CD4-positive, alpha-beta memory T cell (primary cell): Measurements from ENCODE around the gene SPATS2L. TPM values are rescaled to one million over a fixed set of nuclear protein-coding genes. Genes with fewer than 3 reads are reported as not detected.

Experiments used
- CTCF ChIA-PET: fragments of 350-600 bp; sonication (Branson Sonifier 250); formaldehyde crosslinking; loops from one replicate; lab custom pipeline; 2021; ENCODE audit warnings: inconsistent platforms; ENCODE audit not compliant: partially characterized antibody; lab: Charles Lee
- POLR2A ChIA-PET: fragments of 350-600 bp; sonication (Branson Sonifier 250); formaldehyde crosslinking; loops from one replicate; lab custom pipeline; 2021; ENCODE audit not compliant: partially characterized antibody; lab: Charles Lee
- DNase-seq, 5 donors: peaks; one replicate each; pipeline versions ENCODE4 v3.0.0 to v3.0.0-alpha.2; 2020 to 2022; ENCODE audit warnings: mixed read lengths in 1 of 5
- H3K27ac ChIP-seq: one replicate; pipeline ENCODE4 v1.7.0; 2013; ENCODE audit warnings: low read depth, low read length
- H3K27me3 ChIP-seq: 2 replicates; pipeline ENCODE4 v1.7.0; 2013; ENCODE audit warnings: mild to moderate bottlenecking, low read length, moderate library complexity; ENCODE audit not compliant: insufficient read depth
- H3K36me3 ChIP-seq: 2 replicates; pipeline ENCODE4 v1.7.0; 2013; ENCODE audit warnings: mild to moderate bottlenecking, low read length, moderate library complexity; ENCODE audit not compliant: insufficient read depth
- H3K4me1 ChIP-seq: 2 replicates; pipeline ENCODE4 v1.7.0; 2013; ENCODE audit warnings: mild to moderate bottlenecking, low read length, moderate library complexity; ENCODE audit not compliant: insufficient read depth
- H3K4me3 ChIP-seq, 2 donors: one replicate each; pipeline ENCODE4 v1.7.0; 2013; ENCODE audit warnings: low read length in 2 of 2, mild to moderate bottlenecking in 1 of 2
- H3K9me3 ChIP-seq, 2 donors: one replicate each; pipeline ENCODE4 v1.7.0; 2013; ENCODE audit warnings: low read length in 2 of 2, control low read depth in 1 of 2; ENCODE audit not compliant: control insufficient read depth in 1 of 2
- H3K27ac Mint-ChIP-seq, 7 donors: one replicate each; pipeline ENCODE4 v1.8.0; 2020 to 2021; ENCODE audit warnings: mixed read lengths in 7 of 7, mild to moderate bottlenecking in 6 of 7, inconsistent platforms in 3 of 7, moderate library complexity in 3 of 7
- H3K27me3 Mint-ChIP-seq, 2 donors: one replicate each; pipeline ENCODE4 v1.8.0; 2020 to 2021; ENCODE audit warnings: mixed read lengths in 2 of 2
- H3K36me3 Mint-ChIP-seq, 2 donors: one replicate each; pipeline ENCODE4 v1.8.0; 2020 to 2021; ENCODE audit warnings: mixed read lengths in 2 of 2, inconsistent platforms in 1 of 2, mild to moderate bottlenecking in 1 of 2
- H3K4me1 Mint-ChIP-seq, 4 donors: one replicate each; pipeline ENCODE4 v1.8.0; 2020 to 2021; ENCODE audit warnings: mixed read lengths in 4 of 4, mild to moderate bottlenecking in 1 of 4
- H3K4me3 Mint-ChIP-seq, 8 donors: one replicate each; pipeline ENCODE4 v1.8.0; 2020 to 2021; ENCODE audit warnings: mixed read lengths in 8 of 8, mild to moderate bottlenecking in 7 of 8, moderate library complexity in 6 of 8, inconsistent platforms in 3 of 8
- H3K9me3 Mint-ChIP-seq, 8 donors: one replicate each; pipeline ENCODE4 v1.8.0; 2020 to 2021; ENCODE audit warnings: mixed read lengths in 8 of 8, mild to moderate bottlenecking in 5 of 8, inconsistent platforms in 3 of 8, moderate library complexity in 1 of 8
- intact Hi-C: fragments of 100-400 bp; cut with micrococcal nuclease; formaldehyde crosslinking; loops from one replicate; pipeline ENCODE4 v1.15.1; 2023
- polyA plus RNA-seq, 2 donors: library from polyadenylated mRNA; unstranded; fragments of 300-500 nt; fragmentation: Illumina TruSeq; gene quantifications; one replicate each; pipeline ENCODE4 v1.2.3, GENCODE V29; 2021
- total RNA-seq, 2 experiments: library from RNA; stranded (reverse); gene quantifications; one replicate each; pipeline ENCODE4 v1.2.3, GENCODE V29; 2021

The SPATS2L gene
- total and polyA plus RNA-seq, 4 experiments from 2014 or later, result 5.2 to 6.6 (median 6.0) TPM

GRCh38 chr2:200438846-200439245 is 132.4 kb downstream of the SPATS2L start:
- Histone ChIP-seq H3K27ac (no peak overlapping the region), H3K27me3 (no peaks in the 10 kb centered on the region), H3K4me1 (no peaks in the 10 kb centered on the region), H3K9me3 (no peaks in the 10 kb centered on the region), H3K36me3 (no peaks in the 10 kb centered on the region), H3K4me3 (no peak overlapping the region)
- ChIA-PET POLR2A (no interaction called here), CTCF (no interaction called here)
- Mint-ChIP-seq H3K4me3 (no peak overlapping the region), H3K36me3 (peaks cover 0 to 18% of the 10 kb centered on the region in 2 donors), H3K9me3 (no peaks in the 10 kb centered on the region), H3K4me1 (no peaks in the 10 kb centered on the region), H3K27me3 (no peaks in the 10 kb centered on the region), H3K27ac (no peak overlapping the region)
- DNase-seq, result no peak
- intact Hi-C loops, result no loop called here

GRCh38 chr2:200439981-200440380 is 133.5 kb downstream of the SPATS2L start:
- H3K9me3 Mint-ChIP-seq, result no peaks in the 10 kb centered on the region
- Histone ChIP-seq H3K27me3 (no peaks in the 10 kb centered on the region), H3K4me1 (no peaks in the 10 kb centered on the region), H3K4me3 (no peak overlapping the region), H3K9me3 (no peaks in the 10 kb centered on the region), H3K27ac (no peak overlapping the region), H3K36me3 (no peaks in the 10 kb centered on the region)
- DNase-seq, result no peak
- CTCF ChIA-PET, result no interaction called here
- no peak overlapping the region for H3K4me3 Mint-ChIP-seq
- H3K36me3 Mint-ChIP-seq, result peaks cover 0 to 18% of the 10 kb centered on the region in 2 donors
- POLR2A ChIA-PET, result no interaction called here
- intact Hi-C loops, result no loop called here
- no peak overlapping the region for H3K27ac Mint-ChIP-seq
- H3K27me3 Mint-ChIP-seq, result no peaks in the 10 kb centered on the region
- peaks cover 0 to 6% (median 2%) of the 10 kb centered on the region in 4 donors for H3K4me1 Mint-ChIP-seq

GRCh38 chr2:200442471-200442870 is 136.0 kb downstream of the SPATS2L start:
- no peaks in the 10 kb centered on the region for H3K36me3 ChIP-seq
- Mint-ChIP-seq H3K27ac (no peak overlapping the region), H3K27me3 (no peaks in the 10 kb centered on the region), H3K9me3 (no peaks in the 10 kb centered on the region), H3K36me3 (peaks cover 0 to 10% of the 10 kb centered on the region in 2 donors), H3K4me1 (peaks cover 0 to 9% (median 3%) of the 10 kb centered on the region in 4 donors), H3K4me3 (no peak overlapping the region)
- H3K4me1 ChIP-seq, result no peaks in the 10 kb centered on the region
- DNase-seq, result no peak
- H3K27me3 ChIP-seq, result no peaks in the 10 kb centered on the region
- no peaks in the 10 kb centered on the region for H3K9me3 ChIP-seq
- intact Hi-C loops, result no loop called here
- H3K4me3 ChIP-seq, result no peak overlapping the region
- H3K27ac ChIP-seq, result no peak overlapping the region
- CTCF ChIA-PET, result interaction anchor here (1.4 to 2.2 kb wide), 2 partner anchors 34 to 38 kb away, joined by 3 to 9 read pairs; no protein-coding TSS in a partner anchor
- POLR2A ChIA-PET, result no interaction called here

- ChIA-PET POLR2A (no interaction called here), CTCF (interaction anchor here (0.8 to 2.7 kb wide), 4 partner anchors 24 to 37 kb away, joined by 3 to 19 read pairs (median 6); no protein-coding TSS in a partner anchor)
- H3K36me3 ChIP-seq, result no peaks in the 10 kb centered on the region
- H3K4me3 ChIP-seq, result no peak overlapping the region
- H3K9me3 Mint-ChIP-seq, result no peaks in the 10 kb centered on the region
- no peak overlapping the region for H3K27ac ChIP-seq
- no peaks in the 10 kb centered on the region for H3K27me3 ChIP-seq
- no peak for DNase-seq
- H3K27ac Mint-ChIP-seq, result no peak overlapping the region
- H3K36me3 Mint-ChIP-seq, result peaks cover 0 to 10% of the 10 kb centered on the region in 2 donors
- intact Hi-C loops, result no loop called here
- H3K4me1 Mint-ChIP-seq, result peaks cover 0 to 9% (median 3%) of the 10 kb centered on the region in 4 donors
- H3K4me3 Mint-ChIP-seq, result no peak overlapping the region
- H3K9me3 ChIP-seq, result no peaks in the 10 kb centered on the region
- no peaks in the 10 kb centered on the region for H3K27me3 Mint-ChIP-seq
- H3K4me1 ChIP-seq, result no peaks in the 10 kb centered on the region
Measured at GRCh38 chr2:200443376-200443775, 136.9 kb downstream of the SPATS2L start.

GRCh38 chr2:200443916-200444315 is 137.4 kb downstream of the SPATS2L start:
- Mint-ChIP-seq H3K9me3 (no peaks in the 10 kb centered on the region), H3K27me3 (no peaks in the 10 kb centered on the region), H3K27ac (no peak overlapping the region), H3K4me1 (peaks cover 0 to 9% (median 4%) of the 10 kb centered on the region in 4 donors), H3K36me3 (peaks cover 0 to 7% of the 10 kb centered on the region in 2 donors), H3K4me3 (no peak overlapping the region)
- H3K27me3 ChIP-seq, result no peaks in the 10 kb centered on the region
- POLR2A ChIA-PET, result no interaction called here
- CTCF ChIA-PET, result interaction anchor here (0.8 to 2.7 kb wide), 4 partner anchors 23 to 37 kb away, joined by 3 to 19 read pairs (median 6); no protein-coding TSS in a partner anchor
- no peaks in the 10 kb centered on the region for H3K36me3 ChIP-seq
- no peak overlapping the region for H3K4me3 ChIP-seq
- no peak for DNase-seq
- intact Hi-C loops, result no loop called here
- H3K27ac ChIP-seq, result no peak overlapping the region
- H3K9me3 ChIP-seq, result no peaks in the 10 kb centered on the region
- no peaks in the 10 kb centered on the region for H3K4me1 ChIP-seq

- Histone ChIP-seq H3K4me3 (no peak overlapping the region), H3K4me1 (no peaks in the 10 kb centered on the region), H3K36me3 (no peaks in the 10 kb centered on the region), H3K27ac (no peak overlapping the region), H3K9me3 (no peaks in the 10 kb centered on the region), H3K27me3 (no peaks in the 10 kb centered on the region)
- DNase-seq, result no peak
- ChIA-PET POLR2A (no interaction called here), CTCF (interaction anchor here (0.8 to 2.7 kb wide), 6 partner anchors 23 to 39 kb away, joined by 3 to 19 read pairs (median 6); no protein-coding TSS in a partner anchor)
- Mint-ChIP-seq H3K27ac (no peak overlapping the region), H3K4me1 (peaks cover 0 to 9% (median 4%) of the 10 kb centered on the region in 4 donors), H3K27me3 (no peaks in the 10 kb centered on the region), H3K4me3 (no peak overlapping the region), H3K36me3 (peaks cover 0 to 7% of the 10 kb centered on the region in 2 donors), H3K9me3 (no peaks in the 10 kb centered on the region)
- intact Hi-C loops, result no loop called here
Measured at GRCh38 chr2:200444530-200444929, 138.0 kb downstream of the SPATS2L start.

- DNase-seq, result no peak
- peaks cover 0 to 9% (median 4%) of the 10 kb centered on the region in 4 donors for H3K4me1 Mint-ChIP-seq
- Histone ChIP-seq H3K4me1 (no peaks in the 10 kb centered on the region), H3K27me3 (no peaks in the 10 kb centered on the region), H3K36me3 (no peaks in the 10 kb centered on the region), H3K9me3 (no peaks in the 10 kb centered on the region), H3K27ac (no peak overlapping the region), H3K4me3 (no peak overlapping the region)
- no peaks in the 10 kb centered on the region for H3K27me3 Mint-ChIP-seq
- ChIA-PET POLR2A (no interaction called here), CTCF (interaction anchor here (1.0 to 2.7 kb wide), 5 partner anchors 23 to 465 kb away, joined by 3 to 19 read pairs (median 6); no protein-coding TSS in a partner anchor)
- H3K36me3 Mint-ChIP-seq, result peaks cover 0 to 7% of the 10 kb centered on the region in 2 donors
- H3K27ac Mint-ChIP-seq, result no peak overlapping the region
- no peaks in the 10 kb centered on the region for H3K9me3 Mint-ChIP-seq
- no peak overlapping the region for H3K4me3 Mint-ChIP-seq
- intact Hi-C loops, result no loop called here
Measured at GRCh38 chr2:200445284-200445683, 138.8 kb downstream of the SPATS2L start.
